K562 (cell line): Measurements from ENCODE around the gene DLAT.

ENCODE experiments used
- ADNP ChIP-seq: fragments of 200-800 bp; sonication (Bioruptor generic); IDR thresholded peaks from 2 replicates; pipeline ENCODE4 v1.6.1; 2016; ENCODE audit warnings: missing genetic modification characterization, missing compliant biosample characterization
- POLR2A ChIP-seq: fragments of 450-650 bp; conservative IDR thresholded peaks from 2 replicates; pipeline ENCODE4 v1.6.1; 2016
- SP1 ChIP-seq: sonication (generic); formaldehyde crosslinking; IDR thresholded peaks from 2 replicates; pipeline ENCODE4 v1.8.1; 2022; ENCODE audit warnings: mild to moderate bottlenecking, missing genetic modification reagents
- TF ChIP-seq, protein P1 (sequence below): fragments of 250-450 bp; sonication (Bioruptor Pico); IDR thresholded peaks from 2 replicates; pipeline ENCODE4 v1.9.0; 2021; ENCODE audit warnings: mild to moderate bottlenecking
- TF ChIP-seq, protein P2 (sequence below), 3 experiments: IDR thresholded peaks in 2 of 3; conservative IDR thresholded peaks in 1 of 3; 2 replicates each; pipeline ENCODE4 v1.5.1; 2011 to 2012; ENCODE audit warnings: low read length in 3 of 3, mild to moderate bottlenecking in 3 of 3, control low read depth in 2 of 3, improper control_type of control experiment in 1 of 3, inconsistent platforms in 1 of 3, low read depth in 1 of 3, mixed read lengths in 1 of 3, moderate library complexity in 1 of 3; ENCODE audit not compliant: insufficient read depth in 2 of 3

GRCh38 chr11:111999111-111999510 is 26.1 kb upstream of the DLAT start:
- TF ChIP-seq, protein P1, sequence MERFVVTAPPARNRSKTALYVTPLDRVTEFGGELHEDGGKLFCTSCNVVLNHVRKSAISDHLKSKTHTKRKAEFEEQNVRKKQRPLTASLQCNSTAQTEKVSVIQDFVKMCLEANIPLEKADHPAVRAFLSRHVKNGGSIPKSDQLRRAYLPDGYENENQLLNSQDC (CRISPR knock-in tag) = no peak
- TF ChIP-seq SP1 (no peak), ADNP (tag) (no peak), POLR2A (no peak)
- TF ChIP-seq, protein P2, sequence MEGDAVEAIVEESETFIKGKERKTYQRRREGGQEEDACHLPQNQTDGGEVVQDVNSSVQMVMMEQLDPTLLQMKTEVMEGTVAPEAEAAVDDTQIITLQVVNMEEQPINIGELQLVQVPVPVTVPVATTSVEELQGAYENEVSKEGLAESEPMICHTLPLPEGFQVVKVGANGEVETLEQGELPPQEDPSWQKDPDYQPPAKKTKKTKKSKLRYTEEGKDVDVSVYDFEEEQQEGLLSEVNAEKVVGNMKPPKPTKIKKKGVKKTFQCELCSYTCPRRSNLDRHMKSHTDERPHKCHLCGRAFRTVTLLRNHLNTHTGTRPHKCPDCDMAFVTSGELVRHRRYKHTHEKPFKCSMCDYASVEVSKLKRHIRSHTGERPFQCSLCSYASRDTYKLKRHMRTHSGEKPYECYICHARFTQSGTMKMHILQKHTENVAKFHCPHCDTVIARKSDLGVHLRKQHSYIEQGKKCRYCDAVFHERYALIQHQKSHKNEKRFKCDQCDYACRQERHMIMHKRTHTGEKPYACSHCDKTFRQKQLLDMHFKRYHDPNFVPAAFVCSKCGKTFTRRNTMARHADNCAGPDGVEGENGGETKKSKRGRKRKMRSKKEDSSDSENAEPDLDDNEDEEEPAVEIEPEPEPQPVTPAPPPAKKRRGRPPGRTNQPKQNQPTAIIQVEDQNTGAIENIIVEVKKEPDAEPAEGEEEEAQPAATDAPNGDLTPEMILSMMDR (IDR thresholded peaks at IDR 0.05 in 2 of 3, conservative IDR thresholded peaks at IDR 0.05 in 1 of 3; ENCODE audit: insufficient read depth in 2 of 3, low read depth in 1 of 3, low read length in 3 of 3) = no peak
